ENCODE results near the gene UBE2G1. TPM values are rescaled to one million over a fixed set of nuclear protein-coding genes. Genes with fewer than 3 reads are reported as not detected.

Gene UBE2G1
- total and polyA plus RNA-seq, 2 of the 8 experiments (the other 6 are each of a cell fraction or from before 2014, with no cell fraction given): 73.9 to 170 TPM

GRCh38 chr17:4249452-4250029 lies 116.9 kb downstream of the UBE2G1 start:
- Histone ChIP-seq H2BK12ac (ENCODE audit: low read depth, low read length) (no peak overlapping the region), H3K79me1 (ENCODE audit: low read depth, low read length) (peaks cover 28% of the 10 kb centered on the region), H2AK5ac (ENCODE audit: low read depth, low read length) (no peak overlapping the region), H3K18ac (ENCODE audit: extremely low read depth, low read length) (no peak overlapping the region), H3K4me3 (ENCODE audit: extremely low read depth in 1 of 4, insufficient read depth in 2 of 4, low read depth in 3 of 4, low read length in 4 of 4) (no peak overlapping the region), H3K23ac (ENCODE audit: insufficient read length) (no peak overlapping the region), H2BK20ac (ENCODE audit: low read length) (no peak overlapping the region), H3K4me1 (replicated peaks in 1 of 4; ENCODE audit: control insufficient read depth in 3 of 4, insufficient read depth in 4 of 4, low read length in 3 of 4) (peaks cover 0 to 15% (median 10%) of the 10 kb centered on the region in 4 experiments; a peak in 5 of 7 replicates), H3K56ac (replicated peaks; ENCODE audit: insufficient read length, low read depth, low read length) (no peak overlapping the region), H4K91ac (replicated peaks; ENCODE audit: insufficient read length, low read length) (no peak overlapping the region), H3K4me2 (ENCODE audit: insufficient read depth in 1 of 2, low read depth in 2 of 2, low read length in 2 of 2) (no peak overlapping the region), H3K27me3 (replicated peaks in 1 of 4; ENCODE audit: control insufficient read depth in 3 of 4, extremely low read depth in 1 of 4, insufficient read depth in 3 of 4, low read length in 3 of 4) (no peaks in the 10 kb centered on the region), H3K9me3 (ENCODE audit: insufficient read depth in 2 of 2, low read depth in 1 of 2, low read length in 1 of 2) (no peaks in the 10 kb centered on the region), H2BK5ac (ENCODE audit: low read depth, low read length) (no peak overlapping the region), H2BK15ac (ENCODE audit: low read length) (no peak overlapping the region), H2AFZ (ENCODE audit: low read length) (no peak overlapping the region), H3K27ac (ENCODE audit: low read depth, low read length) (no peak overlapping the region), H3K23me2 (ENCODE audit: low read depth, low read length) (peaks cover 3% of the 10 kb centered on the region; the same call in 1 of the 2 replicates), H3K4ac (replicated peaks; ENCODE audit: insufficient read length, low read depth, low read length) (no peak overlapping the region), H4K20me1 (replicated peaks in 1 of 2; ENCODE audit: control insufficient read depth in 1 of 2, insufficient read depth in 2 of 2, low read length in 2 of 2) (peaks cover 23 to 28% of the 10 kb centered on the region in 2 experiments), H2BK120ac (replicated peaks; ENCODE audit: low read depth, low read length) (no peak overlapping the region), H3K79me2 (ENCODE audit: control insufficient read depth in 1 of 2, insufficient read depth in 2 of 2, low read length in 2 of 2) (peaks cover 21 to 96% of the 10 kb centered on the region in 2 experiments), H3K36me3 (ENCODE audit: control insufficient read depth in 2 of 4, insufficient read depth in 4 of 4, low read length in 3 of 4) (no peaks in the 10 kb centered on the region), H3K14ac (ENCODE audit: insufficient read length) (no peak overlapping the region), H4K8ac (ENCODE audit: extremely low read depth, insufficient read depth, low read length) (no peak overlapping the region), H4K5ac (ENCODE audit: insufficient read length, low read depth, low read length) (no peak overlapping the region), H3K9ac (replicated peaks in 1 of 4; ENCODE audit: extremely low read depth in 1 of 4, low read depth in 3 of 4, low read length in 3 of 4) (no peak overlapping the region)
- ChIA-PET CTCF (ENCODE audit: partially characterized antibody) (interaction anchor here (0.5 to 6.0 kb wide), 27 partner anchors 9 to 634 kb away, joined by 3 to 89 read pairs (median 4); no protein-coding TSS in a partner anchor), POLR2A (ENCODE audit: partially characterized antibody) (interaction anchor here (0.8 to 2.0 kb wide), 6 partner anchors 11 to 34 kb away, joined by 3 to 7 read pairs (median 4); no protein-coding TSS in a partner anchor)
- 62% methylated on average over 4 of the region's 4 CpGs; no CpG with 5 or more reads in 1 of the 2 experiments for WGBS, 2 experiments (ENCODE audit: extremely low coverage in 1 of 2, insufficient coverage in 1 of 2, insufficient read length in 1 of 2, insufficient replicate concordance in 2 of 2, low coverage in 1 of 2, low lambda C conversion rate in 2 of 2, missing lambda C conversion rate in 1 of 2)
- TF ChIP-seq CTCF (IDR thresholded peaks at IDR 0.05; ENCODE audit: control extremely low read depth in 1 of 3, insufficient read depth in 1 of 3, low read depth in 1 of 3, low read length in 3 of 3): peak in 2 of 3 experiments; percentile 52 to 59; a peak in 3 of 4 replicates
- peak; percentile 8 to 31; a peak in 1 of 4 replicates for TF ChIP-seq RAD21 (IDR thresholded peaks at IDR 0.05 in 1 of 2, conservative IDR thresholded peaks at IDR 0.05 in 1 of 2; ENCODE audit: low read depth in 2 of 2, low read length in 2 of 2)
- TF ChIP-seq ASH2L (IDR thresholded peaks at IDR 0.05; ENCODE audit: low read length): no peak
- DNase-seq (ENCODE audit: low read depth in 1 of 2, low spot score in 2 of 2) (no peak), FAIRE-seq (peak; percentile 72)

Data from H1 (cell line).